Uterus (tissue), 4 donors: Measurements from ENCODE around the gene MRPL52. TPM values are rescaled to one million over a fixed set of nuclear protein-coding genes. Genes with fewer than 3 reads are reported as not detected.

Source experiments
- DNase-seq, 2 donors: peaks; one replicate each; pipeline ENCODE4 v3.0.0-alpha.2; 2019 to 2020
- H3K27ac ChIP-seq, 2 donors: fragments of 200-600 bp; sonication (generic); 1 replicate in 1 of 2; 2 replicates in 1 of 2; pipeline ENCODE4 v1.5.1; 2016 to 2018
- H3K27me3 ChIP-seq, 2 donors: fragments of 200-600 bp; sonication (generic); one replicate each; pipeline ENCODE4 v1.5.1; 2018 to 2019; ENCODE audit warnings: control low read depth in 1 of 2
- H3K36me3 ChIP-seq, 2 donors: fragments of 200-600 bp; sonication (generic); one replicate each; pipeline ENCODE4 v1.5.1; 2019; ENCODE audit warnings: control low read depth in 1 of 2
- H3K4me1 ChIP-seq, 2 donors: fragments of 200-600 bp; sonication (generic); one replicate each; pipeline ENCODE4 v1.5.1; 2018 to 2019; ENCODE audit warnings: control low read depth in 1 of 2
- H3K4me3 ChIP-seq, 2 donors: fragments of 200-600 bp; sonication (generic); 1 replicate in 1 of 2; 2 replicates in 1 of 2; pipeline ENCODE4 v1.5.1; 2018 to 2019; ENCODE audit warnings: mild to moderate bottlenecking in 1 of 2
- H3K9me3 ChIP-seq, 2 donors: fragments of 200-600 bp; sonication (generic); one replicate each; pipeline ENCODE4 v1.5.1; 2019; ENCODE audit warnings: control low read depth in 1 of 2
- CTCF ChIP-seq, 4 experiments: fragments of 200-600 bp in 2 of 4; fragments of 450-650 bp in 2 of 4; sonication (generic) in 2 of 4; IDR thresholded peaks; one replicate each; pipeline ENCODE4 v1.5.1; 2016 to 2019; ENCODE audit warnings: antibody characterized with exemption in 4 of 4, mild to moderate bottlenecking in 2 of 4, moderate library complexity in 1 of 4
- POLR2A ChIP-seq, 2 donors: fragments of 450-650 bp; IDR thresholded peaks; one replicate each; pipeline ENCODE4 v1.6.1; 2016; ENCODE audit warnings: antibody characterized with exemption in 2 of 2, mild to moderate bottlenecking in 1 of 2, moderate library complexity in 1 of 2
- intact Hi-C: fragments of 100-400 bp; cut with DNase I; formaldehyde crosslinking; loops from one replicate; pipeline ENCODE4 v1.15.1; 2023; ENCODE audit warnings: low total_unique reads
- total RNA-seq, 4 donors: library from RNA; depleted of rRNA in 3 of 4; stranded (reverse); fragments of >200 nt in 3 of 4; gene quantifications; one replicate each; pipeline versions ENCODE4 v1.1.0 to v1.2.4, GENCODE V29; 2014 to 2023
- donor health status: DM: yes; HTN: yes; CAD: no.

MRPL52 gene
- total RNA-seq, 4 donors from 2014 or later, result 14.3 to 255 (median 35.3) TPM

- Histone ChIP-seq H3K27me3 (no peaks in the 10 kb centered on the region), H3K4me3 (no peak overlapping the region), H3K27ac (no peak overlapping the region), H3K9me3 (no peaks in the 10 kb centered on the region), H3K36me3 (no peaks in the 10 kb centered on the region), H3K4me1 (no peaks in the 10 kb centered on the region)
- intact Hi-C loops, result no loop called here
- DNase-seq, result no peak
- TF ChIP-seq POLR2A (IDR thresholded peaks at IDR 0.05), result no peak
- TF ChIP-seq CTCF (IDR thresholded peaks at IDR 0.05), result no peak
Observed at GRCh38 chr14:22812744-22813143, 16.9 kb upstream of the MRPL52 start.

GRCh38 chr14:22813145-22813544 is 16.5 kb upstream of the MRPL52 start:
- no peaks in the 10 kb centered on the region for H3K9me3 ChIP-seq
- no peaks in the 10 kb centered on the region for H3K36me3 ChIP-seq
- intact Hi-C loops, result no loop called here
- H3K4me3 ChIP-seq, result no peak overlapping the region
- TF ChIP-seq CTCF (IDR thresholded peaks at IDR 0.05), result no peak
- no peak for TF ChIP-seq POLR2A (IDR thresholded peaks at IDR 0.05)
- H3K27me3 ChIP-seq, result no peaks in the 10 kb centered on the region
- no peak for DNase-seq
- no peaks in the 10 kb centered on the region for H3K4me1 ChIP-seq
- no peak overlapping the region for H3K27ac ChIP-seq

- intact Hi-C loops, result no loop called here
- Histone ChIP-seq H3K9me3 (no peaks in the 10 kb centered on the region), H3K36me3 (no peaks in the 10 kb centered on the region), H3K4me3 (no peak overlapping the region), H3K27ac (no peak overlapping the region), H3K27me3 (no peaks in the 10 kb centered on the region), H3K4me1 (no peaks in the 10 kb centered on the region)
- TF ChIP-seq CTCF (IDR thresholded peaks at IDR 0.05), result no peak
- no peak for TF ChIP-seq POLR2A (IDR thresholded peaks at IDR 0.05)
- DNase-seq, result no peak
Observed at GRCh38 chr14:22814373-22814772, 15.3 kb upstream of the MRPL52 start.

- no peaks in the 10 kb centered on the region for H3K36me3 ChIP-seq
- H3K27me3 ChIP-seq, result no peaks in the 10 kb centered on the region
- H3K4me1 ChIP-seq, result peaks cover 0 to 6% of the 10 kb centered on the region in 2 donors
- TF ChIP-seq CTCF (IDR thresholded peaks at IDR 0.05) (no peak), POLR2A (IDR thresholded peaks at IDR 0.05) (no peak)
- no peak within 1 kb of the TSS for H3K4me3 ChIP-seq
- H3K9me3 ChIP-seq, result no peaks in the 10 kb centered on the region
- intact Hi-C loops, result no loop called here
- H3K27ac ChIP-seq, result peak within 1 kb of the TSS; percentile 33 to 49
- no peak for DNase-seq
Observed at GRCh38 chr14:22814941-22815713, 14.6 kb upstream of the MRPL52 start, which contains the start of gene SLC7A7. Gene SLC7A7 (minus strand): TSS chr14:22815435. CDS start chr14:22813398, 2,037 bp downstream.

- no peak for DNase-seq
- Histone ChIP-seq H3K4me1 (peaks cover 0 to 12% of the 10 kb centered on the region in 2 donors), H3K27me3 (no peaks in the 10 kb centered on the region), H3K9me3 (no peaks in the 10 kb centered on the region), H3K27ac (peak overlapping the region; percentile 76 to 81), H3K4me3 (peak overlapping the region in 1 of 2 donors; percentile 21), H3K36me3 (no peaks in the 10 kb centered on the region)
- TF ChIP-seq POLR2A (IDR thresholded peaks at IDR 0.05) (no peak), CTCF (IDR thresholded peaks at IDR 0.05) (no peak)
- intact Hi-C loops, result no loop called here
Observed at GRCh38 chr14:22819151-22819988, 10.3 kb upstream of the MRPL52 start.
